LNCaP clone FGC (cell line): ENCODE data around the gene PMS2.

Experiments
- DNase-seq: peaks from one replicate; pipeline ENCODE4 v3.0.0-alpha.2; 2011; ENCODE audit warnings: low read depth
- H3K4me3 ChIP-seq: 2 replicates; pipeline ENCODE4 v1.5.1; 2011; ENCODE audit warnings: mild to moderate bottlenecking, low read depth, low read length, control low read depth
- CTCF ChIP-seq: IDR thresholded peaks from 2 replicates; pipeline ENCODE4 v1.5.1; 2012; ENCODE audit warnings: mild to moderate bottlenecking; ENCODE audit not compliant: control insufficient read depth, insufficient read depth; ENCODE audit errors: extremely low read depth

Gene PMS2

GRCh38 chr7:6026011-6026819, 17.4 kb upstream of the PMS2 start:
- DNase-seq = no peak
- H3K4me3 ChIP-seq = no peak overlapping the region

GRCh38 chr7:6023974-6024435, 15.2 kb upstream of the PMS2 start:
- TF ChIP-seq CTCF = no peak
- no peak for DNase-seq
- H3K4me3 ChIP-seq = no peak overlapping the region

More at GRCh38 chr7:6026011-6026819, 17.4 kb upstream of the PMS2 start:
- TF ChIP-seq CTCF = peak; percentile 23

GRCh38 chr7:6022707-6023106, 13.9 kb upstream of the PMS2 start:
- no peak for DNase-seq
- H3K4me3 ChIP-seq = no peak overlapping the region
- TF ChIP-seq CTCF = no peak

GRCh38 chr7:6020371-6021286, 11.8 kb upstream of the PMS2 start:
- TF ChIP-seq CTCF = no peak
- peak; percentile 99 for DNase-seq

GRCh38 chr7:6016653-6016966, 7.8 kb upstream of the PMS2 start:
- no peak for DNase-seq
- no peak overlapping the region for H3K4me3 ChIP-seq
- TF ChIP-seq CTCF = no peak

More at GRCh38 chr7:6020371-6021286, 11.8 kb upstream of the PMS2 start:
- no peak overlapping the region for H3K4me3 ChIP-seq

- TF ChIP-seq CTCF = no peak
- peak; percentile 50 for DNase-seq
- no peak overlapping the region for H3K4me3 ChIP-seq
Observed at GRCh38 chr7:6015917-6016652, 7.2 kb upstream of the PMS2 start.
